Smooth muscle cell of the brain vasculature (primary cell): Measurements from ENCODE around the gene SLC13A3.
A peak's percentile ranks its signal among the peaks of the same experiment; 100 is the strongest.
"Not testable (repeated sequence)": the region's sequence is repeated elsewhere in the genome, so short reads cannot be mapped to it uniquely, and the experiment has no call there.

ENCODE experiments used
- DNase-seq: peaks from one replicate; pipeline ENCODE4 v3.0.0-alpha.2; 2012; ENCODE audit warnings: low read depth, low spot score

SLC13A3 gene

DNA sequence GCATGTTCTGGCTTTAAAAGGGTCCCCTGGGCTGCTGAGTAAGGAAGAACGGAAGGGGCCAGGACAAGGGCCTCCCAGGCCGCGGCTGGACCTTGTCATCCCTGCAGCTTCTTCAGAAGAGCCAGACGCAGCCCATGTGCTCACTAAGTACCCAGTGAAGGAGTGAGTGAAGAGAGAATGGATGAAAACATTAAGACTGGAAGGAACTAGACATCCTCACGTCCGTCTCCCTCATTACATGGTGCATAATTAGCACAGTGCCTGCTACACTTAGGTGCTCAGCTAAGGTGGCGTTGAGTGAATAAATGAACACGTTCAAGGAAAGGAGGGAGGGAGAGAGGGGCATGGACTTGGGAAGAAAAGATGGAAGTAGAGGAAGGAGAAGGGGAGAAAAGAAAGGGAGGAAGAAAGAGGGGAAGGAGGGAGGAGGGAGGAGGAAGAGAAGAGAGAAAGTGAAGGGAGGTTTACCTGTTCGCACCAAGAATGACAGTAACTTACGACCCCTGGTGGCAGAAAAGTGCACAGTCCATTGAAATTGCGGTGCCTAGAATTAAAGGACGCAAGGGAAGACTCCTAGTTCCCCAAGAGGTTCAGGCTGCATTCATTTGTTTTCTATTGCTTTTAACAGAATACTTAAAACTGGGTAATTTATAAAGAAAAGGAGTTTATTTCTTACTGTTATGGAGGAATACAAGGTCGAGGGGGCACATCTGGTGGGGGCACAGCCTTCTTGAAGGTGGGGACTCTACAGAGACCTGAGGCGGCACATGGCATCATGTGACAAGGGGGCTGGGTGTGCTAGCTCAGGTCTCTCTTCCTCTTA lies 30.0 kb upstream of the SLC13A3 start:
- DNase-seq: no peak

DNA sequence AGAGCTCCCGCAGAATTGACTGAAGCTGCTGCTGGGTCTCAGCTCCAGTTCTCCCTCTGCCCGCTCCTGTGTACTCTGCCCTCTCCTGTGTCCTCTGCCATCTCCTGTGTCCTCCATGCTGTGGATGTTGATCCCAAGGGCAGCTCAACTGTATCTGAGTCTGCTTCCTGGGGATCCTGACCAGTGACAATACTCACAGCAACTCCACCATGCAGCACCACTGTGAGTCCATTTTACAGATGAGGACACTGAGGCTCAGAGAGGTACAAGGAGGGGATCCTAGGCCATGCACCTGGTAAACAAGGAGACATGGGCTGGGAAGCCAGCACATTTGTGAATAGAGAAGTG lies 29.4 kb upstream of the SLC13A3 start:
- DNase-seq: no peak

DNA sequence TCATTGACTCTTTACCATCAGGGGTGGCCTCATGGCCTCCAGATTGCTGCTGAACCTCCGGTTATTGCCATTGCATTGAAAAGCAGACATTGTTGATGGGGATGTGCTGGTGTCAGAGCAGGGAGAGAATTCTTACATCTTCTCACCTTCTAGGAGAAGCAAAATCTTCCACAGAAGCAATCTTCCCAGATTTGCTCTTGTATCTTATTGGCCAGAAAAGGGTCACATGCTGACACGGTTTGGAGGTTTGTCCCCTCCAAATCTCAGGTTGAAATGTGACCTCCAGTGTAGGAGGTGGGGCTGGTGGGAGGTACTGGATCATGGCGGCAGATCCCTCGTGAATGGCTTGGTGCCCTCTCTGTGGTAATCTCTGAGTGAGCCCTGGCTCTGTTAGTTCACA lies 27.3 kb upstream of the SLC13A3 start:
- DNase-seq: no peak

DNA sequence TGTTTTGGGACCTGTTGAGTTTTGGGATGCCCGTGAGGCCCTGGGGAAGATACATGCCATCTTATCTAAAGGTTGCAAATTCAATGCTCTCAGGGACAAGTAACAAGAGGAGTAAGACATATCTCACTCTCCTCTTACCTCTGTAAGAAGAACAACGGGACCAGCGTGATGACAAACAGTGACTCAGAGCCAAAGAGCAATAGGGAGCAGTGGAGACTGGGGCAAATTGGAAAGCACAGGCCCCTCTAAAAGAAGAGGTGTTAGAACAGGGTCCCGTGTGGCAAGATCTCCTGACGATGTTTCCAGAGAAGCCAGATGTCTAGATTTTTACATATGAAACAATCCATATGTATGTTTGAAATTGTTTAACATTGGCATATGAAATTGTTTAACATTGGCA lies 26.3 kb upstream of the SLC13A3 start:
- DNase-seq: no peak

DNA sequence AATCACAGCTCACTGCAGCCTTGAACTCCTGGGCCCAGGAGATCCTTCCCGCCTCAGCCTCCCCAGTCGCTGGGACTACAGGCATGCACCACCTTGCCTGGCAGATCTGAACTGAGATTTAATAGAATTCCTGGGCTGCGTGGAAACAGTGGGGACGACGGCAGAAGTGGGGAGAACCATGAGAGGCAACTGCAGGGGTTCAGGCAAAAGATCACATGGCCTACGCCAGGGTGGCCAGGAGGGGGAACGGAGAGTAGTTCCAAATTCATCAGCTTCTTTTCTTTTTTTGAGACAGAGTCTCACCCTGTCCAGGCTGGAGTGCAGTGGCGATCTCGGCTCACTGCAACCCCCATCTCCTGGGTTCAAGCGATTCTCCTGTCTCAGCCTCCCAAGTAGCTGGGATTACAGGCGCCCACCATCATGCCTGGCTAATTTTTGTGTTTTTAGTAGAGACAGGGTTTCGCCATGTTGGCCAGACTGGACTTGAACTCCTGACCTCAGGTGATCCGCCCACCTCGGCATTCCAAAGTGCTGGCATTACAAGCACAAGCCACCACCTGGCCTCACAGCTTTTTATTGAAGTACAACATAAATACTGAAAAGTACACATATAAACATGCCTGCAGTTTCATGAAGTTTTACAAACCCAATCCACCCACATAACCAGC lies 25.5 kb upstream of the SLC13A3 start:
- not testable (repeated sequence) for DNase-seq

DNA sequence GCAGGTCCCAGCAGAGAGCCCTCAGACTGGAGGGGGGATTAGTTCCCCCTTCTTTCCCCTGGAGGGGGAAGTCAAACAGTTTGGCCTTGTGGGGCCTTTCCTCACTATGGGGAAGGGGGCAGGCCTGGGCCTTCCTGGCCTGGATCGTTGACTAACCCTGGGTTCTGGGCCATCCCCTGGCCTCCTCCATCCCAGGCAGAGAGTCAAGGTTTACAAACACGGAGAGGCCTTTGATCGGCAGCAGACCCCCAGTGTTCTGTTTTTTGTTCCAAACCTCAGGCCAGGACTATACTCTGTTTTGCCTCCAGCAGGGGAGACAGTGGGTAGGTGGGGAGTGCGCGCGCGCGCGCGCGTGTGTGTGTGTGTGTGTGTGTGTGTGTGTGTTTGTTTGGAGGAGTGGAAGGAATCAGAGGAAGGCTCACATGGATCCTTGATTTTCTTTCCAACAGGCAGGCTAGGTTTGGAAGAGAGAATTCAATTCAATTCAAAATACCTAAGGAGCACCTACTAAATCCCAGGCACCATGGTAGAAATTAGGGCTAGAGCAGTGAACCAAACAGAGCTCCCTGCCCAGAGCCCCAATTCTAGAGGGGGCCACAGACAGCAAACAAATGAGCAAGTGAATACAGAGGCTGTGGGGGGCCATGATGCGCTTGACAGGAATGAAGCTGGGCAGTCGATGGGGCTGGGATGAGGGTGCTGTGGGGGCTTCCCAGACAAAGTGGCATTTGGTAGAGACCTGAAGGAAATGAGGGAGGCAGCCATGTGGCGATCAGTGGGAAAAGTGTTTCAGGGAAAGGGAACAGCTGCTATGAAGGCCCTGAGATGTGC lies 23.2 kb upstream of the SLC13A3 start:
- DNase-seq: peak; percentile 90

DNA sequence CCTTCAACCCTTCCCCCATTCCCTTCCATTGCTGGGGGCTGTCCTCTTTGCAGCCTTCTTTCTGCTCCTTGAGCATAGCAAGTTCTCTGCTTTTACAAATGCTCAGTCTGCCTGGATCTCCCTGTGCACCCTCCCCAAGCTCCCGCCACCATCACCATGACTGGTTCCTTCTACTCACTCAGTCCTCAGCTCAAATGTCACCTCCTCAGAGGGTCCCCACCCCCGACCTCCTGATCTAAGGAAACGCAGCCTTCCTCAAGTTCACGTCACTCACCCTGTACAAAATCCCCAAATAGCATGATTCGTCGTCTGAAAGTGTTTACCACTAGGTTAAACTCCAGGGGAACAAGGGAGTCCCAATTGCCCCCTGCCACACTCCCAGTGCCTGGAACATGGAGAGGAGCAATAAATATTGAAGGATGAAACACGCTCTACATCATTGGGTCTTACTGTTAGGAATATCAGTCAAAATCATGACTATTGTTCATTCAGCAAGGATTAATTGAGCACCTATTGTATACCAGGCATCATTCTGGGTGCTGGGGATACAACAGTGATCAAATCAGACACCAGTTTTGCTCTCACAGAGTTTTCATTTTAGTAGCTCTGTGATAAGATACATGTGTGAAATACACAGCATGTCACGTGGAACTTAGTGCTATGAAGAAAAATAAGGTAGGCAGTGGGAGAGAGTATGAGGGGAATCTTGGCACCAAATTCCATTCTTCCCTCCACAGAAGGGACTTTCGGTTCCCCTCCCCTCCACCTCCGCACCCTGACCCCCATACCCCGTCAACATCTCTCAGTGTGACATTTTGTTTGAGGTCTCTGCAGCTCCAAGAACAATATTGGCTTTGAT lies 22.4 kb upstream of the SLC13A3 start:
- no peak for DNase-seq

DNA sequence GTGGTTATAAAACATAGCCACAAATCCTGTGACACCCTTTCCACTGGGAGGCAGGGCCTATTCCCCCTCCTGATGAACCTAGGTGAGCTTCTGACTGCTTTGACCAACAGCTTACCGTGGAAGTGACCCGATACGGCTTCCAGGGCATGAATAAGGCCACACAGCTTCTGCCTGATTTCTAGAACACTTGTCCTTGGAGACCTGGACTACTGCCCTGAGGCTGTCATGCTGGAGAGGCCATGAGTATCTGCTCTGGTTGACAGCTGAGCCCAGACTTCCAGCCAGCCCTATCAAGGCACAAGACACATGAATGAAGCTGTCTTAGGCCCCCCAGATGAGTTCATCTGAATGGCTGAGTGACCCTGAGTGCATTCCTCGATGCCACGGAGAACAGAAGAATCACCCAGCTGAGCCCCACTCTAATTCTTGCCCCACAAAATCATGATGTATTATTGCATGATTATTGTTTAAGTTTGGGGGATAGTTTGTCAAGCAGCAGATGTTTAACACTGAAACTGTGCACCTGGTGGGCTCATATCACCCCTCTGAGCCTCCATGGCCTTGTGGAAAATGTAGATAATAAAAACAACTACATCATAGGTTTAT lies 21.4 kb upstream of the SLC13A3 start:
- DNase-seq: no peak

DNA sequence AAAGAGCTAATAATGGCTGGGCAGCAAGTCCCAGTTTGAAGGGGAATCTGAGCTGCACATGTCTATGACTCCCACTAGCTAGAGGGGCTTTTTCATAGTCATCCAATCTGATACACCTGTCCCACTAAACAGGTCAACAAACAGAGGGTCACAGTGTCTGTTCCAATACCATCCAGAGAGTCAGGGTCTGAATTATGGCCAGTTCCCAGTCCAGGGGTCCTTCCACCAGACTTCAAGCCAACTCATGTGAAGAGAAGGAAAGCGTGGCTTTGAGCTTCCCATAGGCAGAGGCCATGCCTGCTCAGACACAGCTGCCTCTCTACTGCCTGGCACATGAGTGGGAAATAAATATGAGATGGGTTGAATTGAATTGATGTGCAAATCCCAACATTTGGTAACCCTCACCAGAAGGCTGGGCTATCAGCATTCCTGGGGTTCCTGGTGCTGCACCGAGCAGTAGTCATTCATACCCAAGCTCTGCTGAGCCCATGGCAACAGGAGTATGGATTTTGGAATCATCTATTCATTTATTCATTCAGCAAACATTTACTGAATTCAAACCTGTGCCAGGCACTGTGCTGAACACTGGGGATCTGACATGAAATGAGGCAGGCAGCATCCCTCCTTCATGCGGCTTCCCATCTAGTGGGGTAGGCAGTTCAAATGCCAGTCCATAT lies 20.7 kb upstream of the SLC13A3 start:
- no peak for DNase-seq

DNA sequence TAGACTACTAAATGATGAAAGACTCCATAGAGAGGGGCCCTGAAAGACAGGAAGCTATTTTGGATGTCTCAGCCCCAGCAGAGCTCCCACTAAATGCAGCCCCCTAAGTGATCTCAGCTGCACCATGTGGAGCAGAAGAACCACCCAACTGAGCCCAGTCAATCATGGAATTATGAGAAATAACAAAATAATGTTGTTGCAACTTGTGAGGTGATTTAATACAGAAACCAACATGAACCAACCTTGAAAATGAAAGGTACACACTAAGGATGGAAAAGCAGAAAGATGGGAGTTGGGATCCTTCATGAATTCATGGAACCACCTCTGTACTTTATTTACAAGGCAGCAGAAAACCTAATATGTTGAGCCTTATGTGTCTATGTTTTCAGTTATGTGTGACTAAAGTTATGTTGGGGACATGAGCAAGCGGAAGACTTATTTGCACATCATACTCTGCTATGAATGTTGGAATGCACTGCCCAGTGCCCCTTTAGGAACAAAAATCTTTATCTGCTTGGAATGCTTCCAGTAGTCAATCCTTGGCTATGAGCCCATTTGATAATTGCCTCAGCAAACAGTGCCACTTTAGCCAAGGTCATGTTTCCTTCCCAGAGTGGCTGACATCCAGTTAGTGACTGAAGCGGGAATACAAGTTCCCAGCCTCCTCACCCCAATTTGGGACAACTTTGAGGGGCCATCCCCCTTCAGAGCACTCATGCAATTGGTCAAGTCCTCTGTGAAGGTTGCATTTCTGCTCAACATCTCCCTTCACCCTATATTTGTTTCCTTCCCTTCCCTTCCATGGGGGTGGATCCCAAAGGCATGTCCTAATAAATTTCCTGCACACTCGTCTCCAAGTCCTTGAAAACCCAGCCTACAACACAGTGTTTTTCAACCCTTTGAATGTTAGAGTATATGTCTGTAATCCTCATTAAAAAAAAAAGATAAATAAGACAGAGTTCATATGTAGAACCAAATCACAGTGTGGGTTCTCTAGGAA lies 19.6 kb upstream of the SLC13A3 start:
- DNase-seq: no peak

DNA sequence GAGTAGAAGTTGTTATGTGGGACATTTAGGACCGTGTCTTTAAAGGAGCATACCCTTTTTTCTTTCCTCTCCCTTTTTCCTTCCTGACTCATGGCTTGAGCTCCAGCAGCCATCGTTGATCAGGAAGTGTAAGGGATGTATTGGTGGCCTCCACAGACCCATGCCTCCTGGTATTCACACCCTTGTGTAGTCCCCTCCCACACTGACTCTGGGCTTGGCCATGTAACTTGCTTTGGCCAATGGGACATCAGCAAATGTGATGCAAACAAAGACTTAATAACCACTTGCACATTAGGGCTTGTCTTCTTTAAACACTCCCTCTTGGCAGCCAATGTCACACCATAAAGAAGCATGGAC lies 18.9 kb upstream of the SLC13A3 start:
- DNase-seq: no peak

DNA sequence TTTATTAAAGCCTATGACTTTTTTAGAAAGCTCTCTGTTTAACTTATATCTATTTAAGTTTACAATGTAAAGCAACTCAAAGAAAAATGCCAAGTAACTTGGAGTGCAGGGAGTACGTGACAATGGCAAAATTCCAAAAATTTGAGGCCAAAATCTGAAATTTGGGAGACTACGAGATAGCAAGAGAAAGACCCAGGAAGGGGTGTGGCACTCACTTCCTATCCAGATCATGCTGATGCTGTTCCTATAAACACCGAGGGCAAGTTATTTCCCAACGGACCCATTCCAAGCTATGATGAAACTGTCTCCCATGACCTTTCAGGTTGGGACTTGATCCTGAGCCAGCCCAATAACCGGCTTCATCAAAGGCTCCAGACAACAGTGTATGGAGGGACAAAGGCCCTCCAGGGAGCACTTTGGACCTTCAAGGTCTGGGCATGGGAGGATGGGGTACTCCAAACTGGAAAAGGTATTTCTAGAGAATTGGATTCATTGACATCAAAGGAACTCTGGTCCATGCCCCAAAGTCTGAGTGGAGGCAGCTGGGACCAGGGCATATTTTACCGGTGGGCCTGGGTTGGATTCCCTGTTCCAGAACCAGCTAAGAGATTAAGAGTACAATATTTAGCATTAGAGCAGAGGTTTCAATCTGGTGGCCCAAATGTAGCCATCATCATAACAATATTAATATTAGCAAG lies 15.7 kb upstream of the SLC13A3 start:
- DNase-seq: no peak

DNA sequence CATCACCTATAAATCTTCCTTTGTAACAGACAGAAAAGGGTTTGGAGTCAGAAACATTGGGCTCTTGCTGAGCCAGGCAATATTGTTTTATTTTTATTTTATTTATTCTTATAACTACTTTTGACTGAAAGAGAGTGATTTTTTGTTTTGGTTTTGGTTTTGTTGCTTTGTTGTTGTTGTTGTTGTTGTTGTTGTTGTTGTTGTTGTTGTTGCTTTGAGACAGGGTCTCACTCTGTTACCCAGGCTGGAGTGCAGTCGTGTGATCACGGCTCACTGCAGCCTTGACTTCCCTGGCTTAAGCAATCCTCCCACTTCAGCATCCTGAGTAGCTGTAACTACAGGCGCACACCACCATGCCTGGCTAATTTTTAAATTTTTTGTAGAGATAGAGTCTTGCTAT lies 15.0 kb upstream of the SLC13A3 start:
- DNase-seq: no peak

DNA sequence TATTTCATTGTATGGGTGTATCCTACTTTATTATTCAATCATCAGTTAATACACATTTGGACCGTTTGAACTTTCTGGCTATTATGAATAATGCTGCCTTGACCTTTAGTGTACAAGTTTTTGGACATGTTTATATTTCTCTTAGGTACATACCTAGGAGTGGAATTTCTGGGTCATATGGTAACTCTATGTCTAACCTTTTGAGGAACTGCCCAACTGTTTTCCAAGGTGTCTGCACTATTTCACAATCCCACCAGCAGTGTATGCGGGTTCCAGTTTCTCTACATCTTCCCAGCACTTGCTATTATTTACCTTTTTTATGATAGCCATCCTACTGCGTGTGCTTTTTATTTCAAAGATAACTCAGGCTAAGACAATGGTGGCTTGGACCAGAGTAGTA lies 14.3 kb upstream of the SLC13A3 start:
- no peak for DNase-seq

DNA sequence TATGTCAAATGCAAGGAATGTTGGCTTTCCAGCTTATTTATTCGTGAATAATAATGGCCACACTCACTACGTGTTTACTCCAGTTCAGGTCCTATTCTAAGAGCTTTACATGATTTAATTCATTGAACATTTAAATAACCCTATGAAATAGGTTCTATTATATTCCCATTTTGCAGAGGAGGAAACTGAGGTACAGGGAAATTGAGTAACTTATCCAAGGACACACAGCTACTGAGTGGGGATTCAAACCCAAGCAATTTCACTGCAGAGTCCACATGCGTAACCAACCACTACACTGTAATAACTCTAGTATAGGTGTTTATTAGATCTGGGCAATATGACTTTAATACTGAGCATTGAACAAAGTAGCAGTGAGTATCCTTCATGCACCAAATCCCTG lies 12.3 kb upstream of the SLC13A3 start:
- no peak for DNase-seq

DNA sequence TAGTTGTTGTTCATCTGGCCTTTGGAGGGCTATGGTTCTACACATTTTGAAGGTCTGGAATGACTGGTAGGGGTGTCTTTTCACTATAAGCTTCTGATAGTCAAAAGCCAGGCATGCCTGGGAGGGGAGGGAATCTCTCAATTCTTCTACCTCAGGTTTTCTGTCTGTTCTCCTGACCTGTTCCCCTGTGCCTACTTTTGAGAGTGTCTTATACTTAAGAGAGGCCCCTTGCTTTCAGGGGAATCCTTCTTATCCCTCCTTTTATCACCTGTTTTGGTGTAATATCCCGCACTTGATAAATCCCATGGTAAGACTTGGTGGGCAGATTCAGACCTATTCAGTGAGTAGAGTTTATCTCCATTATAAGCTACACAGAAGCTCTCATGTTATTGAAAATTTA lies 10.4 kb upstream of the SLC13A3 start:
- no peak for DNase-seq

DNA sequence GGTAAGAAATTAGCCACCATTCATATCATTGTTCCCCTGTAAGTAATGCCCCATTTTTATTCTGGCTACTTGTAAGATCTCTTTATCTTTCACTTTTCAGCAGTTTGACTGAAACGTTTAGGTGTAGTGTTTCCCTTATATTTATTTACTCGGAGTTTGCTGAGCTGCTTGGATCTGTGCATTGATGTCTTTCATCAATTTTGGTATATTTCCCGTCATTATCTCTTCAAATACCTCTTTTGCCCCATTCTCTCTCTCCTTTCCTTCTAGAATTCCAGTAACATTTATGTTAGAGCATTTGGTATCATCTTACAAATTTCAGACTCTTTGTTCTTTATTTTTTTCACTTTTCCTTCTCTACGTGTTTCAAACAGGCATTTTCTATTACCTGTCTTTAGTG lies 9.2 kb upstream of the SLC13A3 start:
- no peak for DNase-seq

DNA sequence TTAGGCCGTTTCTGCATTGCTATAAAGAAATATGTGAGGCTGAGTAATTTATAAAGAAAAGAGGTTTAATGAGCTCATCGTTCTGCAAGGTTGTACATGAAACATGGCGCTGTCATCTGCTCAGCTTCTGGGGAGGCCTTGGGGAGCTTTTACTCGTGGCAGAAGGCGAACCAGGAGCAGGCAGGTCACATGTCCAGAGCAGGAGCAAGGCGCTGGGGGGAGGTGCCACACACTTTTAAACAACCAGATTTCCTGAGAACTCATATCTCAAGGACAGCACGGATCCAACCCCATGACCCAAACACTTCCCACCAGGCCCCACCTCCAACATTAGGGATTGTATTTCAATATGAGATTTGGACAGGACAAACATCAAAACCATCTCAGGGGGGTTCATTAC lies 6.4 kb upstream of the SLC13A3 start:
- no peak for DNase-seq

DNA sequence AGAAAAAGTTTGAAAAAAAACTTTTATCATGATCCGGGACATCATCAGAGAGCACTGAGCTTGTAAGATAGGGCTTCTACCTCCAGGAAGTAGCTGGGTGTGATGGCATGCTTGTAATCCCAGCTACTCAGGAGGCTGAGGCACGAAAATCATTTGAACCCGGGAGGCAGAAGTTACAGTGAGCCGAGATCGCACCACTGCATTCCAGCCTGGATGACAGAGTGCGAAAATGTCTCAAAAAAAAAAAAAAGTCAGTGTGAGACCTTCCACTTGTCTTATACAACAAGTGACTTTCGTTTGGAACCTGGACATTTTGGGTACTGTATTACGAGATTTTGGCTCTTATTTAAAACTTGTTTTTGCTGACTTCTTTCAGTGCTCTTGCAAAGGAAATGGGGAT lies 5.9 kb upstream of the SLC13A3 start:
- DNase-seq: no peak
